GM18867 (cell line): ENCODE results near the gene MTHFSD.

Source experiments
- ATAC-seq: cut with Tn5 transposase; IDR thresholded peaks from one replicate; pipeline ENCODE4 v1.9.1; 2021; ENCODE audit warnings: mild to moderate bottlenecking, moderate library complexity; ENCODE audit not compliant: unreplicated experiment

Gene MTHFSD

DNA sequence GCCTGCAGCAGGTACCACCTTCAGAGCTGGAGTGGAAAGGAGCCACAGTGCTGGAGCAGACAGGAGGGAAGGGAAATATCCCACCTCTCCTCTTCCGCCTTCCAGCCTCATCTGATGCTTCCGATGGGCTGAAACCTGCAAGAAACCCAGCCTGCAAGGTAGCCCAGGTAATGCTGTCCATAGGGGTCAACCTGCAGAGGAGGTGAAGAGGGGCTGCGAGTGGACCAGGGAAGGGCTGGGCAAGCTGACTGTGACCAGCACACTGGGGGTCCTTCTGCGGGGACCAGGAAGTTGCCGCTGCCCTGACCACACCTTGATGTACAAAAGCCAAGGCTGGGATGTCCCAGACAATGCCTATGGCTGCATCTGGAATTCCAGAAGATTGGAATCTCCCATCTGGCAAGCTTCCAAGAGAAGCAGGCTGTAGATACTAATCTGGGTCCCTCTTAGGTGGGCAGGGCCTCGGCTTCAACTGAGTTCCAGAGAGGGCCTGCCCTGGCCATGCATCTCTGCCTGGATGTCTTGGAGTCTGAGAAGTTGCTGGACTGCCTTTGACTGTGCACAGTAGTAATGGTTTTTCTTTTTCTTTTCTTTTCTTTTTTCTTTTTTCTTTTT is 29.1 kb upstream of the MTHFSD start:
- ATAC-seq: no peak

- no peak for ATAC-seq
Observed at GRCh38 chr16:86581458-86581857, 26.4 kb upstream of the MTHFSD start.

DNA sequence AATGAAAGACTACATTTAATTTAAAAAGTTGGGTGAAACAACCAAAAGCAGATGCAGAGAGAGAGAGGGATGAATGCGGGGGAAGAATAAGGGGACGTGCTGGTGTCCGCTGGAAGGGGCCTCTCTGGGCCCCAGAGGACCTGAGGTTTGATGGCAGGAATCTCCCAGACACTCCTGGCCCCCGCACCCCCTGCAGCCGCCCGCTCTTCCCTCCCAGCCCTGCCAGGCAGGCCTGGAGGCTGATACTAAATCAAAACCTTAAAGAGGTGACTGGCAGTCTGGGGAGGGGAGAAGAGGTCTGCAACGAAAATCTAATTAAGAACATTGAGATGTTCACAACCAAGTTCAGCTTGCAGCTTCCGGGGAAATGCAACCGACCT is 25.7 kb upstream of the MTHFSD start:
- no peak for ATAC-seq

- ATAC-seq: no peak
Observed at GRCh38 chr16:86580063-86580790, 25.2 kb upstream of the MTHFSD start.

DNA sequence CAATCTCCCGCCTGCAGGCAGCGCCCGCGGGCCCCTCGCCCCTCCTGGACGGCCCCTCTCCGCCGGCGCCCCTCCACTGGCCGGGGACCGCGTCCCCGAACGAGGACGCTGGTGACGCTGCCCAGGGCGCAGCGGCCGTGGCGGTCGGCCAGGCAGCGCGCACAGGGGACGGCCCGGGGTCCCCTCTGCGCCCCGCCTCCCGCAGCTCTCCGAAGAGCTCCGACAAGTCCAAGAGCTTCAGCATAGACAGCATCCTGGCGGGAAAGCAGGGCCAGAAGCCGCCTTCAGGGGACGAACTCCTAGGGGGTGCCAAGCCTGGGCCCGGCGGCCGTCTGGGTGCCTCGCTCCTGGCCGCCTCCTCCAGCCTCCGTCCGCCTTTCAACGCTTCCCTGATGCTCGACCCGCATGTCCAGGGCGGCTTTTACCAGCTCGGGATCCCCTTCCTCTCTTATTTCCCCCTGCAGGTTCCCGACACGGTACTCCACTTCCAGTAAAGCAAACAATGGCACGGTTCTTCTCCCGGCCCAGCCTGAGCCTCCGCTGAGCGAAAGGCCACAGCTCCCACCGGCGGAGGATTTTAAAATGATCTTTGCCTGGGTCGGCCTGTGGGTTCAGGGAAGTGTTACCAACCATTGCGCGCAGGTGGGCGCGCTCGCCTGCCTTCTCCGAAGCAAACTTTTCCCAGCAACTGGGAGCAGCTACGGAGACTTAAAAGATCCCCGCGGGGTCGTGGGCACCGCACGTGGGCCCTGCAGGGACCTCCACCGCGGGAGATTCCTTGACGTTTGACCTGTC is 24.4 kb upstream of the MTHFSD start:
- no peak for ATAC-seq

- no peak for ATAC-seq
Observed at GRCh38 chr16:86578611-86579267, 23.7 kb upstream of the MTHFSD start.

GRCh38 chr16:86578061-86578599 is 23.1 kb upstream of the MTHFSD start, which contains the start of gene FOXL1:
TSS of gene FOXL1 (plus strand) at chr16:86578549. CDS start at chr16:86578724, 175 bp downstream.
- no peak for ATAC-seq

DNA sequence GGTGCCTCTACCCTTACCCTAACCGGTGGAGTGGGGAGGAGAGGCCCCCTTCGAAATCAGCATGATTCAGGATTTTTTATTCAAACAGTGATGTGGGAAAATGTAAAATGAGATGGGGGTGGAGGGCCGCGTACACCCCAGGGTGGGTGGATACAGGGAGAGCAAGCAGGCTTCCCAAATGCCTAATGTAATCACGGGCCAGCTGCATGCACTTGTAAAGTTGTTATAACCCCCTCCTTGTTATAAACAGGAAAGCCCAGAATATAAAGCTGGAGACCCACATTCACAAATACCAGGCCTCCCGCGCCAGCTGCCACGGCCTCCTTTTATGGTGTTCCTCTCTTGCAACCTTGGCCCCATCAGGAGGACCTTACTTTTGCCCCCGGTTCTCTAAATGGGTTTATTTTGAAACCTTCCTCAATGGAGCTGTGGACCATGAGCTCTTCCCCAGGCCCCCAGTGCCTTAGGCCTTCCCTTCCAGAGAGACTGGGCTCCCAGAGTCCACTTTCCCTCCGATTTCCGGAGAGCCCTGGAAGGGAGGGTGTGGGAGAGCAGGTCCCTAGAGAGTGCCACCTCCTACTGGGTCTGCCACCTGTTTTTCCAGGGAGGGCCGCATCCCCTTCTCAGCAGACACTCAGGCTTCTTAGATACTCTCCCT is 22.4 kb upstream of the MTHFSD start:
- ATAC-seq: no peak

DNA sequence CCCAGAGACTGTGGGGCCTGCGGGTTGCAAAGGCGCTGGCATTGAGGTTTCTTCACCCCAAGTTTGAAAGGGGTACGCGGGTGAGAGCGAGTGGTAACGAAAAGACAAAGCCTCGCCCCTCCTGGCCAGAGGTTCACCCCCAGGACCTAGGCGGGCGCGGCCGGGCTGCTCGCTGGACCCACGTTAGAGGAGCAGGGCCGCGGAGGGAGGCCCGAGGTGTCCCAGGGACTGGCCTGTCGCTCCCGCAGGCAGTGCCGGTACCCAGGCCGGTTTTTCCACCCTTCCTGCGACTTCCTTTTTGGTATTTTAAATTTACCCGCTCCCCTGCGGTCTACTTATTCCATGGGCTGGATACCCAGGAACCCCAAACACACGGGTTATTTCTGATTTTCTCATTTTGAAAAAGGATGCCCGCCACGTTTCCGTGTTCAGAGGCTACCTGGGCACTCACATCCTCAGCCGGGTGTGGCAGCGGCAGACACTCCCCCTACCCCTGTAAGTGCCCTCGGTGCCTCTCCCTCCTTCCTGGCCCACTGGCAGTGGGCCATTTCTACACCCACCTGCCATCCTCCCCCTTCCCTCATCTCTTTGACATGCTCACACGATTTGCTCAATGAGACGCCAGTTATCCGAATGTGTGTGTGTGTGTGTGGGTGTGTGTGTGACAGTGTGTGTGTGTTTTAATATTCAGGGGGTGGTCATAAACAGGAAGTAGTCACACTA is 21.7 kb upstream of the MTHFSD start:
- ATAC-seq: no peak

- ATAC-seq: no peak
Observed at GRCh38 chr16:86575754-86576557, 20.9 kb upstream of the MTHFSD start.

DNA sequence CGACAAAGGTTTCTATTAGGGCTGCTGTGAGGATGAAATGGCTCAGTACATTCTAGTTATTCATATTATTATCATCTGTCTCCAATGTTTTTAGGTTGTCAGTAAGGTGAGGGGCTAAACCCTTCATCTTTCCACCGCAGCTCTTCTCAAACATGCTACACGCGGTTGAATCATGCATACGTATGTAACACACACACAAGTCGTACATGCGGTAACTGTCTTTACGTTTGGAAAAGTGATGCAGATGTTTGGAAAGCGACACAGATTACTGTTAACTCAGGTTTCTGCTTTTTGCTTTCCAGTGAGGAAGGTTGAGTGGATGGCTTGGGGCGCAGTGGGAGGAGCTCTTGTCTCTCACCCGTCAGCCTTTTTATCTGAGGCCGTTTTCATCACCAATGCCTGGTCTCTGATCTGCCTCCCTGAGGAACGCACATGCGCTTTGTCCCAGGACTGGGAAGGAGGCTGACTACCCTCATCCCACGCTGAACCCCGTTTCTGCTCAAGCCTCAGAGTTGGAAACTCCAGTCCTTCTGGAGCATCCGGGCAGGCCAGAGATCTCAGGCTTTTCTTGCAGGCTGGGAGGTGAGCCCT is 20.2 kb upstream of the MTHFSD start:
- no peak for ATAC-seq

GRCh38 chr16:86574646-86575045 is 19.6 kb upstream of the MTHFSD start:
- ATAC-seq: no peak

DNA sequence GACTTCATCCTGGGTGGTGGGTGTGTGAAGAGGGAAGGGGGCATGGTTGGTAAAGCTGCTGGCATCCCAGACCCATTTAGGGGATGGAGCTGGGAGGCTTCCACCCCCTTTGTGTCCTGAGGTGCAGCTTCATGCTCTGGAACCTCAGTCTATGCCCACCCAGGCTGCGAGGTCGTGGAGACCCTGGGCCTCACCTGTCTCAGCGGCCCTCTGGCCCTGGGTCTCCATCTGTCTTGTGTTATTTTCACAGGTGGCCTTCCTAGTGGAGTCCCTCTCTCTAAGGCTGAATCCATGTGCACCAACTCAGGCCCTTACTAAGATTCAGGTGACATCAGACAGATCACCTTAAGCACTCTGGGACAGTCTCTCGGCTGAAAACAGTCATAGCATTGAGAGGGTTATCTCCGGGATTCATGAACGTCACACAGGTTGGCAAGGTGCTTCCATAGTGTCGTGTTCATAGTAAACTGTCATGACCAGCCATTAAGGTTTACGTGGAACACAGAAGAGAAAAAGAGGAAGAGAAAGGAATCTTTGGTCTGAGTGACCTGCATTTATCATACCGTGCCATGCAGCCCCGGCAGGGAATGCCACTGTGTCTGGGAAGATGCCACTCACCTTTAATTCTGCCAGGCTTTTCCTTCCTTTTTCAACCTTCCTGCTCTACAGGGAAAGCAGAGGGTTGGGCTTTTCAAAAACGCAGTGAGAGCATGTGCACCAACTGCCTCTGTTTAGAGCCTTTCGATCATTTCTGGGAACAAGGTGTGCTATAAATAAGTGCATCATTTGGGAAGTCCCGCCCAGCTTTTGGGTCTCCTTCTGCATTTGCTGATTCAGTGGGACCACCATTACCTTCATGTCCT is 18.8 kb upstream of the MTHFSD start:
- no peak for ATAC-seq

DNA sequence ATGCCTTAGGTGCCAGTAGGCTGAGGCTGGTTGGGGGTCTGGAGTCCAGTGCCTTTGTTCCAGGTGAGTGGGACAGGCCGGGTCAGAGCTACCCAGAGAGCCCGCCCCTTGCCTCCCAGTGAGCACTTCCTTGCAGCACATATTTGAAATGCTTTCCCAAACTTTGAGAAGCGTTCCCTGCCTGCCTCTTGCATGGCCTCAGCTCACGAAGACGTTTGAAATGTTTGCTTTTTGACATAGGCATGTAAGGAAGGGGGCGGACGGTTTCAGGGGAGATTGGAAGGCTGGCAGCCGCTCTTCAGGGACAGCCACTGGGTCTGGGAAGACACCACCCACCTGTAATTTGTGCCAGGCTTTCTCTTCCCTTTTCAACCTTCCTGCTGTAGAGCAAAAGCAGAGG is 18.2 kb upstream of the MTHFSD start:
- no peak for ATAC-seq

GRCh38 chr16:86572606-86573005 is 17.6 kb upstream of the MTHFSD start:
- no peak for ATAC-seq

DNA sequence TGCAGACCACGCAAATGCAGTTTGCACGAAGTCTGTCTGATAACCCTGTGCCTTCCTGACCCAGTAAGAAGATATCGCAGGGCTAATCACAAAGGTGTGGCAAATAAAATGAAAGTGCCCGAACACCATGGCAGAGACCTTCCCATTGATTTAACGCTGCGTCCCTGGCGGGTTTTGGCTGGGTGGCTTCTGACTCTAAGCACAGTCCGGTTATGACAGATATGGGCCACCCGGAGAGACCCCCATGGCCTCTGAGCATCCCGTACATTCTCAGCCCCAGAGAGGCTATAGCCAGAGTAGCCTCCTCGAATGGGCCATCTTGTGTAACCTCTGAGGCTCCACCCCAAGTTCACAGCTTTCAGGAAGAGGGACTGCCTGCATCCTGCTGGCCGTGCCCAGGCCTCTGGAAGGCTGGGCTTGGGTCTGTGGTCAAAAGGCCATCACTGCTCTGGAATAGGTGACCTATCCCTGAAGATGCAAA is 17.0 kb upstream of the MTHFSD start:
- ATAC-seq: no peak

DNA sequence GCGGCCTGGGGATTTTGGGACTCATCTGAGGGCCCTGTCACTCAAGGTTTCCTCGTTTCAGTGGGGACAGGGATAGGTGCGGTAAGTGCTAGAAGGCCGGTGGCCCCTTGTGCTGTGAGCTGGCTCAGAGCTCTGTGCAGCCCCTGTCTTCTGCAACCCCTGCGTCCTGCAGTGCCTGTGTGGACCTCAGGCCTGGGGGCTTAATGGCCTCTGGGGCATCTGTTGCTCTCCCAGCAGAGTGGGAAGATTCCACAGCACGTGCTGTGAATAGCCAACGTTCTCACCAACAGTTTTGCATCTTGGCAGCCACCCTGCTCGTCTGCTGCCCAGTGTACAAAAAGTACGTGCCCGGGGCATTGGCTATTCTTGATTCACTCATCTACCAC is 16.5 kb upstream of the MTHFSD start:
- ATAC-seq: no peak
